WI38 (cell line): ENCODE results near the gene PLSCR1.
"Not testable (repeated sequence)": the region's sequence is repeated elsewhere in the genome, so short reads cannot be mapped to it uniquely, and the experiment has no call there.

ENCODE experiments used
- H3K4me3 ChIP-seq: 2 replicates; pipeline ENCODE4 v1.5.1; 2011; ENCODE audit warnings: low read depth, mild to moderate bottlenecking, control low read depth, low read length
- TF ChIP-seq, protein P1 (sequence below): IDR thresholded peaks from 2 replicates; pipeline ENCODE4 v1.5.1; 2012; ENCODE audit warnings: low read depth, mild to moderate bottlenecking, control low read depth, low read length

PLSCR1 gene

DNA sequence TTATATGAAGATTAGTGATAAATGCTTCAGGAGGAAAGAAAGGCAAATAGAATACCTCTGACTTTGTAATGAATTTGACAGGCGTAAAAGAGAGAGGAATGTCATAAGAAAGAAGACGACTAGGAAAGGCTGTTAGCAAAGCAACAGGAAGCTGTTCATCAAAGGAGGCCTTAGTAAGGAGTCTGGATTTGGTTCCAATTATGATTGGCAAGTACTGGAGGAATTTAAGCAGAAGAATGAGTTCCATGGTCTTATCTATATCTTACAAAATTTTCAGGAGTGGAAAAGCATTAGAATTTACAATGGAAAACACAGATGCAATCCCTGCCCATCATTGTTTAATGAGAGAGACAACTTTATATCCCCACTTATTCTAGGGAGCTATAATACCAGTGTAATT, 13.8 kb downstream of the PLSCR1 start:
- no peak overlapping the region for H3K4me3 ChIP-seq
- TF ChIP-seq, protein P1, sequence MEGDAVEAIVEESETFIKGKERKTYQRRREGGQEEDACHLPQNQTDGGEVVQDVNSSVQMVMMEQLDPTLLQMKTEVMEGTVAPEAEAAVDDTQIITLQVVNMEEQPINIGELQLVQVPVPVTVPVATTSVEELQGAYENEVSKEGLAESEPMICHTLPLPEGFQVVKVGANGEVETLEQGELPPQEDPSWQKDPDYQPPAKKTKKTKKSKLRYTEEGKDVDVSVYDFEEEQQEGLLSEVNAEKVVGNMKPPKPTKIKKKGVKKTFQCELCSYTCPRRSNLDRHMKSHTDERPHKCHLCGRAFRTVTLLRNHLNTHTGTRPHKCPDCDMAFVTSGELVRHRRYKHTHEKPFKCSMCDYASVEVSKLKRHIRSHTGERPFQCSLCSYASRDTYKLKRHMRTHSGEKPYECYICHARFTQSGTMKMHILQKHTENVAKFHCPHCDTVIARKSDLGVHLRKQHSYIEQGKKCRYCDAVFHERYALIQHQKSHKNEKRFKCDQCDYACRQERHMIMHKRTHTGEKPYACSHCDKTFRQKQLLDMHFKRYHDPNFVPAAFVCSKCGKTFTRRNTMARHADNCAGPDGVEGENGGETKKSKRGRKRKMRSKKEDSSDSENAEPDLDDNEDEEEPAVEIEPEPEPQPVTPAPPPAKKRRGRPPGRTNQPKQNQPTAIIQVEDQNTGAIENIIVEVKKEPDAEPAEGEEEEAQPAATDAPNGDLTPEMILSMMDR: no peak

DNA sequence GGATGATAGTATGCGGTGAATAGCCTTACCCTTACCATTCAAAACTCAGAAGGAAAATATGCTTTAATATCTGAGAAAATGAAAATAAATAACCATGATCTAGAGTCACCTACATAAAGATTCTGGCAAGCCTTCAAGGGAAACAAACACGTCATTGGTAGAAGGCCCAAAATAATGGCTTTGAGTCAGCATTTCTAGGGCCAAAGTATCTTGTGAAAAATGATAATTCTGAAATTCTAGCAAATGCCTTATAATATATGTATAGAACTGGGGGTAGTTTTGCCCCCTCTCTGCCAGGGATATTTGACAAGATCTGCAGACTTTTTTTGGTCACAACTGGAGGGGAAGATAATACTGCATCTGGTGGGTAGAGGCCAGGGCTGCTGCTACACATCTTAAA, 15.4 kb downstream of the PLSCR1 start:
- TF ChIP-seq, protein P1: no peak
- H3K4me3 ChIP-seq: no peak overlapping the region

DNA sequence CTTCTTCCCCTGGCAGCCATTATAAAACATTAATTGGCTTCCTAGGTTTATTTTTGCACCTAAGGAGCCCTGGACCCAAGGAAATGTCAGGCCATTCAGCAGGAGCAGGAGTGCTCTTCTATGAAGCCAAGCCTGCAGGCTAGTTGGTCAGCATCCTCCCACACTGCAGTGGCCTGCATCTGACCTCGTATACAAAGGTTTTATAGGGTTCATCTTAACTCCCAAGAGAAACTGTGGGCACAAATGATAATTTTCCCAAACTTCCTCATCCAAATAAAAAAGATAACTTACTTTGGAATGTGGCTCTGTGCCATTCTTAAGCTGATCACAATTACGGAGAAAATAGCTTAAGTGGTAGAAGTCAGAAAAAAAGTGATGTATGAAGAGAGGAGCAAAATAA, 19.4 kb downstream of the PLSCR1 start:
- TF ChIP-seq, protein P1: no peak
- no peak overlapping the region for H3K4me3 ChIP-seq

DNA sequence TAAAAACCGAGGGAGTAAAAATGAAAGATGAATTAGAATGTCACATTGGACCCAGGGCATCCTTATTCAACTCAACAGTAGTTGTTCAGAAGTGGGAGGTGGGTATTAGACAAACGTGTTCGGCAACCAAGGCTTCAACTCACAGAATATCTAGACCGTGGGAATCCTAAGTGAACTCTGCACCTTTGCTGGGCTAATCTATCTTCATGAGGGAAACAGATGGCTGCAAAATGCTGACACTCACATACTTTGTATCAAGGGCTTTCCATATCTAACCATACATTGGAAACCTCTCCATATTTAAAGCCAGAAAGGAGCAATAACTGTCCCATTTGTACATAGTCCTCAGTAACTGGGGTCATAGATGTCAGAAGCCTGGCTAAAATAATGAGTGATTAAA, 20.9 kb downstream of the PLSCR1 start:
- H3K4me3 ChIP-seq: no peak overlapping the region
- TF ChIP-seq, protein P1: no peak

- not testable (repeated sequence) for H3K4me3 ChIP-seq
Observed at GRCh38 chr3:146522174-146523158, 21.9 kb downstream of the PLSCR1 start.

DNA sequence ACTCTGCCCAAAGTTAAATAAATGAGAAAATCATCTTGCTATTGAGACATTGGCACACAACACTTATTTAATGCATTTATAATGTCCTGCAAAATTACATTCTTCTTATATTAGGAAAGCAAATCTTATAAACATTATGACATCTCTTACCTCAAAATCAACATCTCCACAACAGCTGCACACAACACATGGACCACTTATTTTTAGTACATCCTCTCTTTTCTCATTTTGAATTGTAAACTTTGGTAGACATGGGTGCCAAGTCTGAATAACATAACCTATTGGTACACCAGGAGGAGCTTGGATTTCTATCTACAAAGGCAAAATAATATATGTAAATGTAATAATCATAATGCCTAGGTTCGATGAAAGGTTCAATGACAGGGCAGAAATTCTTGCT, 23.0 kb downstream of the PLSCR1 start:
- no peak overlapping the region for H3K4me3 ChIP-seq
- TF ChIP-seq, protein P1: no peak

GRCh38 chr3:146519810-146520209, 24.6 kb downstream of the PLSCR1 start:
- TF ChIP-seq, protein P1: no peak
- H3K4me3 ChIP-seq: no peak overlapping the region
